Liver (tissue), 9 donors: ENCODE data around the gene LMOD3. TPM values are rescaled to one million over a fixed set of nuclear protein-coding genes. Genes with fewer than 3 reads are reported as not detected.

Experiments used
- DNase-seq: peaks from one replicate; pipeline ENCODE4 v3.0.0-alpha.2; 2017; ENCODE audit warnings: low spot score
- H3K27ac ChIP-seq, 2 donors: one replicate each; pipeline ENCODE4 v1.7.0; 2013; ENCODE audit warnings: inconsistent platforms in 2 of 2, low read length in 2 of 2, control low read depth in 1 of 2, low read depth in 1 of 2, mild to moderate bottlenecking in 1 of 2
- H3K27me3 ChIP-seq, 4 donors: one replicate each; pipeline versions ENCODE4 v1.6.1 to v1.7.0; 2013; ENCODE audit warnings: low read length in 3 of 4, inconsistent platforms in 1 of 4, mild to moderate bottlenecking in 1 of 4, moderate library complexity in 1 of 4; ENCODE audit not compliant: control insufficient read depth in 4 of 4, insufficient read depth in 4 of 4
- H3K36me3 ChIP-seq, 4 donors: one replicate each; pipeline versions ENCODE4 v1.6.1 to v1.7.0; 2013; ENCODE audit warnings: low read length in 3 of 4, mild to moderate bottlenecking in 3 of 4, low read depth in 1 of 4, moderate library complexity in 1 of 4; ENCODE audit not compliant: control insufficient read depth in 4 of 4, insufficient read depth in 3 of 4
- H3K4me1 ChIP-seq, 4 donors: one replicate each; pipeline versions ENCODE4 v1.6.1 to v1.7.0; 2013; ENCODE audit warnings: low read length in 3 of 4, mild to moderate bottlenecking in 3 of 4, moderate library complexity in 1 of 4; ENCODE audit not compliant: control insufficient read depth in 4 of 4, insufficient read depth in 4 of 4
- H3K4me3 ChIP-seq, 3 donors: one replicate each; pipeline versions ENCODE4 v1.6.1 to v1.7.0; 2013; ENCODE audit warnings: low read length in 3 of 3, control low read depth in 1 of 3, low read depth in 1 of 3, mild to moderate bottlenecking in 1 of 3
- H3K9ac ChIP-seq, 2 donors: one replicate each; pipeline ENCODE4 v1.7.0; 2013; ENCODE audit warnings: low read length in 2 of 2, mild to moderate bottlenecking in 2 of 2, moderate library complexity in 2 of 2, control low read depth in 1 of 2, low read depth in 1 of 2
- H3K9me3 ChIP-seq, 4 donors: one replicate each; pipeline versions ENCODE4 v1.6.1 to v1.7.0; 2013; ENCODE audit warnings: low read length in 3 of 4; ENCODE audit not compliant: control insufficient read depth in 4 of 4
- ATF3 ChIP-seq: IDR thresholded peaks from 2 replicates; pipeline ENCODE4 v1.6.1; 2016; ENCODE audit warnings: antibody characterized with exemption
- CTCF ChIP-seq: fragments of 150-350 bp; IDR thresholded peaks from 2 replicates; pipeline ENCODE4 v1.5.1; 2017; ENCODE audit warnings: improper control_type of control experiment, low read depth, low read length; ENCODE audit not compliant: missing input control
- EGR1 ChIP-seq, 2 donors: IDR thresholded peaks; 2 replicates each; pipeline ENCODE4 v1.6.1; 2016 to 2018; ENCODE audit warnings: antibody characterized with exemption in 2 of 2, low read depth in 2 of 2
- FOXA1 ChIP-seq: IDR thresholded peaks from 2 replicates; pipeline ENCODE4 v1.6.1; 2016; ENCODE audit warnings: antibody characterized with exemption
- FOXA2 ChIP-seq: IDR thresholded peaks from 2 replicates; pipeline ENCODE4 v1.6.1; 2016; ENCODE audit warnings: antibody characterized with exemption
- GABPA ChIP-seq, 2 donors: IDR thresholded peaks in 1 of 2; conservative IDR thresholded peaks in 1 of 2; 2 replicates each; pipeline ENCODE4 v1.6.1; 2016; ENCODE audit warnings: antibody characterized with exemption in 2 of 2, mild to moderate bottlenecking in 1 of 2, moderate library complexity in 1 of 2
- HNF4A ChIP-seq, 2 donors: conservative IDR thresholded peaks; 2 replicates each; pipeline ENCODE4 v1.6.1; 2016; ENCODE audit warnings: antibody characterized with exemption in 2 of 2, mild to moderate bottlenecking in 2 of 2
- HNF4G ChIP-seq: IDR thresholded peaks from 2 replicates; pipeline ENCODE4 v1.6.1; 2016; ENCODE audit warnings: antibody characterized with exemption
- JUND ChIP-seq, 2 donors: IDR thresholded peaks; 2 replicates each; pipeline ENCODE4 v1.6.1; 2016; ENCODE audit warnings: antibody characterized with exemption in 2 of 2
- MAX ChIP-seq: IDR thresholded peaks from 2 replicates; pipeline ENCODE4 v1.6.1; 2016; ENCODE audit warnings: antibody characterized with exemption
- NR2F2 ChIP-seq: IDR thresholded peaks from 2 replicates; pipeline ENCODE4 v1.6.1; 2016; ENCODE audit warnings: antibody characterized with exemption
- RAD21 ChIP-seq, 2 donors: IDR thresholded peaks; 2 replicates each; pipeline ENCODE4 v1.6.1; 2016; ENCODE audit warnings: antibody characterized with exemption in 2 of 2, mild to moderate bottlenecking in 2 of 2
- REST ChIP-seq: IDR thresholded peaks from 2 replicates; pipeline ENCODE4 v1.6.1; 2016; ENCODE audit warnings: antibody characterized with exemption, mild to moderate bottlenecking
- RXRA ChIP-seq, 2 donors: IDR thresholded peaks; 2 replicates each; pipeline ENCODE4 v1.6.1; 2017 to 2018; ENCODE audit warnings: antibody characterized with exemption in 2 of 2, mild to moderate bottlenecking in 1 of 2
- SP1 ChIP-seq: IDR thresholded peaks from 2 replicates; pipeline ENCODE4 v1.6.1; 2018; ENCODE audit warnings: antibody characterized with exemption, mild to moderate bottlenecking
- TAF1 ChIP-seq: conservative IDR thresholded peaks from 2 replicates; pipeline ENCODE4 v1.6.1; 2016; ENCODE audit warnings: antibody characterized with exemption, mild to moderate bottlenecking
- YY1 ChIP-seq: IDR thresholded peaks from 2 replicates; pipeline ENCODE4 v1.6.1; 2016; ENCODE audit warnings: antibody characterized with exemption, mild to moderate bottlenecking
- ZBTB33 ChIP-seq: IDR thresholded peaks from 2 replicates; pipeline ENCODE4 v1.6.1; 2016; ENCODE audit warnings: antibody characterized with exemption
- WGBS: extraction: QIAGEN DNeasy Blood & Tissue Kit; methylation state at CpG from one replicate; pipeline ENCODE4 v1.1.7; 2013; 5-methylcytosine and 5-hydroxymethylcytosine counted together
- polyA plus RNA-seq, 2 donors: library from polyadenylated mRNA; stranded (reverse) in 1 of 2; unstranded in 1 of 2; fragments of 200-250 nt in 1 of 2; fragments of >200 nt in 1 of 2; fragmentation: Nextera tagmentation in 1 of 2; extraction: Ambion mirVana in 1 of 2; gene quantifications; one replicate each; pipeline versions ENCODE4 v1.2.1 to v1.2.3, GENCODE V29; 2013 to 2015
- total RNA-seq, 2 donors: library from RNA; depleted of rRNA; stranded (reverse); fragments of >200 nt; gene quantifications; one replicate each; pipeline ENCODE4 v1.2.3, GENCODE V29; 2014
- donor health status: healthy.
- donor health status: healthy.
- donor health status: healthy.
- donor health status: healthy.
- donor health status: healthy.

Gene LMOD3
- not detected for total RNA-seq
- polyA plus RNA-seq, result under 1 TPM; 0.02 to 0.04 TPM

- H3K27me3 ChIP-seq, result no peaks in the 10 kb centered on the region
- H3K4me3 ChIP-seq, result no peak within 1 kb of the TSS
- no peaks in the 10 kb centered on the region for H3K36me3 ChIP-seq
- WGBS, result 80% methylated on average over 3 of the region's 3 CpGs
- no peak within 1 kb of the TSS for H3K27ac ChIP-seq
- no peaks in the 10 kb centered on the region for H3K4me1 ChIP-seq
- no peak for TF ChIP-seq ZBTB33
- no peak for TF ChIP-seq RXRA (IDR thresholded peaks at IDR 0.05)
- no peak for TF ChIP-seq MAX
- TF ChIP-seq FOXA2, result no peak
- no peak for TF ChIP-seq GABPA (IDR thresholded peaks at IDR 0.05 in 1 of 2, conservative IDR thresholded peaks at IDR 0.05 in 1 of 2)
- no peak for TF ChIP-seq EGR1 (IDR thresholded peaks at IDR 0.05; ENCODE audit: low read depth in 2 of 2)
- no peak for TF ChIP-seq RAD21 (IDR thresholded peaks at IDR 0.05)
- no peak for TF ChIP-seq REST
- no peak for TF ChIP-seq HNF4G
- TF ChIP-seq SP1, result no peak
- TF ChIP-seq YY1, result no peak
- TF ChIP-seq JUND (IDR thresholded peaks at IDR 0.05), result no peak
- no peak for TF ChIP-seq NR2F2
- no peak for DNase-seq
- H3K9me3 ChIP-seq, result no peaks in the 10 kb centered on the region
- H3K9ac ChIP-seq, result no peak within 1 kb of the TSS
Measured at GRCh38 chr3:69122403-69122802, at the start of gene LMOD3. TSS of gene LMOD3 (minus strand) at chr3:69122595. CDS start at chr3:69122386, 209 bp downstream.

- no peak for DNase-seq
- Histone ChIP-seq H3K9me3 (no peaks in the 10 kb centered on the region), H3K4me3 (no peak overlapping the region), H3K27me3 (no peaks in the 10 kb centered on the region), H3K27ac (no peak overlapping the region), H3K36me3 (peaks cover 2 to 41% (median 31%) of the 10 kb centered on the region in 4 donors), H3K4me1 (peaks cover 4 to 12% (median 7%) of the 10 kb centered on the region in 4 donors), H3K9ac (no peak overlapping the region)
- WGBS, result 91% methylated on average over 1 of the region's 1 CpG
- TF ChIP-seq TAF1, result no peak
- no peak for TF ChIP-seq MAX
- TF ChIP-seq SP1, result no peak
- no peak for TF ChIP-seq CTCF
- TF ChIP-seq HNF4G, result no peak
- TF ChIP-seq FOXA2, result no peak
- TF ChIP-seq GABPA (IDR thresholded peaks at IDR 0.05 in 1 of 2, conservative IDR thresholded peaks at IDR 0.05 in 1 of 2), result no peak
- no peak for TF ChIP-seq NR2F2
- TF ChIP-seq REST, result no peak
- TF ChIP-seq HNF4A (conservative IDR thresholded peaks at IDR 0.05), result no peak
- no peak for TF ChIP-seq ATF3
- TF ChIP-seq RXRA (IDR thresholded peaks at IDR 0.05), result no peak
- TF ChIP-seq EGR1 (IDR thresholded peaks at IDR 0.05; ENCODE audit: low read depth in 2 of 2), result no peak
- no peak for TF ChIP-seq FOXA1
- no peak for TF ChIP-seq YY1
- no peak for TF ChIP-seq ZBTB33
Measured at GRCh38 chr3:69172058-69172457, 49.7 kb upstream of the LMOD3 start.
